NCI-H1048 (cell line): Measurements from ENCODE around the gene ART3.
A peak's percentile ranks its signal among the peaks of the same experiment; 100 is the strongest.

ENCODE experiments used
- DNase-seq: peaks from one replicate; lab custom pipeline; 2025; lab: John Stamatoyannopoulos, UW

Gene ART3

DNA sequence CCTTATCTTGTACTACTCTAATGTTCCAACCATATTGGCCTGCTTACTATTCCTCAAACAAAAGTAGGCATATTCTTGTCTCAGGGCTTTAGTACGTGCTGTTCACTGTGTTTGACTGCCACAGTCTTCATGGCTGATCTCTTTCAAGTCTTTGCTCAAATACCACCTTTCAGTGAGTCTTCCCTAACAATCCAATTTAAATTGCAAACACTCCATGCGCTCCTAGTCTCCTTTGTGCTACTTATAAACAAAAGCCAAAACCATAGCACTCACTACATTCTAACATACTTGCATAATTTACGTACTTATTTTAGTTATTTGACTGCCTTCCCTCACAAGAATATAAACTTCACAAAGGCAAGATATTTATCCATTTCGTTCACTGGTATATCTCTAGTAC is 1.7 kb upstream of the ART3 start:
- no peak for DNase-seq

DNA sequence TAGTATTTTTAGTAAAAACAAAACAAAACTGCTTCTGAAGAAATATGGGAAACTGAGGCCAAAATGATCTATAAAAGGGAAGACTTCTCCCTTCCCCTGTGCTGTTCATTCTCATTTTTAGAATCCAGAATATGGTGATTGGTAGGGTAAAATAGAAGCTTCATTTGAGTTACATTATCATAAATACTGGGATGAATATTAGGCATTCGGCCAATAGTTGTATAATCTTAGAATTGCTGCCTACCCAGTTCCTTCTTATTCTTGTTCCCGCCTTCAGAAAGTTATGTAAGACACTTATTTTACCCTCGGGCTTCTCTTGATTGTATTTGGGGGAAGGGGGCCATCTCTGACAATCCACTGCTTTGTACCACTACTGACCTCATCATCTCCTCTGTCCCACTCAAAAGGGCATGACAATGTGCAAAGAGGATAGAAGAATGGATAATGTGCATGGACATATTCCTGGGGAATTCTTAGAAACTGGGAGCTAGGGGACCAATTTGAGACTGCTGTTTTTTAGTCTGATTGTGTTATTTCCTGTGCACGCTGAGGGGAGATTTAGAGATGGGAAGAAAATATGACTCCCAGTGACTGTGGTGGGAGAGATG is 588 bp downstream of the ART3 start:
- no peak for DNase-seq

DNA sequence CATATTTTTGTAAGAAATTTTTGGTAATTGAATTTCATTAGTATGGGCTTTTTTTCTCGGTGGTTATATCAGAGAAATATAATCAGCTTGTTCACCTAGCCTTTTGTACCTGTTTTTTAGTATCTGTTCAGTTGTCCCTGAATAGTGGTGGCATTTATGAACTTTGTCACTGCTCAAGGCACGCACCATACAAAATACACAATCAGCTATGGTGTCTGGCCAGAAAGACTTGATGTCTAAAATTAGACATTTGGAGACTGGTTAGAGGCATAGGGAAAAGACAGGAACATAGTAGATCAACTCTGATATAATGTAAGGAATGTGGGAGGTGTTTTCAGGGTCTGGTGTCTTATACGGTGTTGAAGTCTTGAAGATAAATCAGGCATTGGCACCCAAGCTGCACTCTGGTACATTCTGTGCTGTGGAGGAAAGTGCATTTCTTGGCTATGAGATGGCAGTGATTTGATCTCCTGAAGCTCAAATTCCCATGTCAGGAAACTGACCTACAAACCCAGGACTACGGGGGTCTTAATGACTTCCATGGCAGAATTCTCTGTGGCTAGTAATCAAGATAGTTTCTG is 3.6 kb downstream of the ART3 start:
- no peak for DNase-seq

DNA sequence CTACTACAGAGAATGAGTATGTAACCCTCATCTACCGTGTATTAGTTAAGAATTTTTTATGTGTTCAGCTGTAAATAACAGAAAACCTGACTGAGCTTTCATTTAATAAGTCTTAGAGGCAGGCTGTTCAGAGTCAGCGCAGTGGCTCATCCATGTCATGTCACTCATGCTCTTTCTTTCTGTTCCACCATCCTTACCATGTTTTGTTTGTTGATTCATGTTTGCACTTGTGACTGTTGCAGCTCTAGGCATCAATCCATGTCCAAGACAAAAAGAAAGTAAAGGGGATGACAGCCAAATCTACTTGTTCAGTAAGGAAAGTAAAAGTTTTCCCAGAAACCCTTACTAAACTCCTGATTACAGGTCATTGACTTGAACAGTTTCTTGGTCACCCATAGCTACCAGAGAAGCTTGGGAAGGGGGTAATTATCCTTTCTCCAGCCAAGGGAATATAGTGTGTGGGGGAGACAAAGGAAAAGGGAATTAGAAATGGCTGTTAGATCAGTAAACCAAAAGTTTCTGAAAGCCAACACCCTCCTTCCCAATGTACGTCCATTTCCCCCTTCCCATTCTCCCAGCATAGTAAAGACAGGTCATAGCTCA is 9.0 kb downstream of the ART3 start:
- no peak for DNase-seq

DNA sequence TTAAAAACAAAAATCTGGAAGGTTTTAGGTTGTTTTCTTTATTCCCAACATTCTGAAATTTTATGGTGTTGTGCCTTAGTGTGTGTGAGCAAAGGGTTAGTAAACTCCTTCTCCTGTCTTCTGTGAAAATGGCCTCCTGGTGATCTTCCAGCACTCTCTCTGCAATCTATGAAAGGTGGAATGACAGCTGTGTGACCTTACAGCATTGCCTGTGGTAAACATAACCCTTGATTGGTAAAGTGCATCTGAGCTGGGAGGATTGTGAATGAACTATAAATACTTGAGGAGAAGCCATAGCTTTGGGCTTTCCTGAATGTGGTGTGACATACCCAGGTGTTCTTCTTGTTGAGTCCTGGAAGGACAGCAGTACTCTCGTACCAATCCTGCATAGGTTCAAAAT is 10.0 kb downstream of the ART3 start:
- no peak for DNase-seq

DNA sequence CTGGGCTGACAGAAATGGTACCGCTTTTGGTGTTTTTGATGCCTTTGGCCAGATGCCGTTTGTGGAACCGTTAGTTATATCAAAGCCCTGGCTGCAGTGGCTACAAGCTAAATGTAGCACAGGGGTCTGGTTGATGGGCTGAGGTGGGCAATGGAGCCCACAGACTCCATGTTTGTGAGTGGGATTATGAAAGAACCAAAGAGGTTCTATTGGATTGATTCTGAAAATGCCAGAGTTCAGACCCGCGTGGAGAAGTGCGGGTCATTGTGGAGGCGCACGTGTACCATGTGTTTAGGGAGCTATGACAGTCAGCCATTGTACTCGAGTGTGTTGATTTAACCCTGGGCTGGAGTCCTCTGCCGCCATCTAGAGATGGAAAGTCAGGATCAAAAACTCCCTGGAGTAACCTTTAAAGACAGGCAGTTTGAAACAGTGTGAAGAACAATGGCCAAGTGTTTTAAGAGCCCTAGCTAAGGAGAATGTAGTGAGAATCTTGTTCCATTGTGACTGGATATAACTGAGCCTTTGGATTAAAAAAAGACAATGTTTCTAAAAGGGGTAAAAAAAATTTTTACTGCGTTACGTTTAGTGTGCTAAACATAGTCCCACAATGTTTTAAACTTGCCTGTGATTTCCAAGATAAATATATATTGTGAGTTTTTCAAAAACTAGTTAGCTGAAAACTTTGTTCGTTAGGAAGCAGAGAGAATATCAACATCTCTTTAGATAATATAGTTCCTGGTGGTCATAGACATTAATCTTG is 12.7 kb downstream of the ART3 start:
- peak; percentile 13 for DNase-seq

DNA sequence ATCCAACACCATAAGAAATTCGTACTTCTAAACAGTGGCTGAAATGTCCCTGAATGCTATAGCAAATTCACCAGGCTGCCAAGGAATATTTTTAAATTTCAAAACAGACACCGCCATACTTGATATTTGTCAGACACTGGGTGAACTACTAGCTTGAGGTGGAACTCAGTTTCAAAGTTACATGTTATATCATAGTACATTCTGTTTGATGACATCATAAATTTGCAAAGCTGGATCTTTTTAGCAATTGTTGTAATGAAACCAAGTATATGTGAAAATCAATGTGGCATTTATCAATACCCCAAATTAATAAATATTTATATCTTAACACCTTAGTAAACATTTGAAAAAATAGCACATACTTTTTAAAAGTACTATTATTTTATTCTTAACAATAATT is 14.2 kb downstream of the ART3 start:
- no peak for DNase-seq

DNA sequence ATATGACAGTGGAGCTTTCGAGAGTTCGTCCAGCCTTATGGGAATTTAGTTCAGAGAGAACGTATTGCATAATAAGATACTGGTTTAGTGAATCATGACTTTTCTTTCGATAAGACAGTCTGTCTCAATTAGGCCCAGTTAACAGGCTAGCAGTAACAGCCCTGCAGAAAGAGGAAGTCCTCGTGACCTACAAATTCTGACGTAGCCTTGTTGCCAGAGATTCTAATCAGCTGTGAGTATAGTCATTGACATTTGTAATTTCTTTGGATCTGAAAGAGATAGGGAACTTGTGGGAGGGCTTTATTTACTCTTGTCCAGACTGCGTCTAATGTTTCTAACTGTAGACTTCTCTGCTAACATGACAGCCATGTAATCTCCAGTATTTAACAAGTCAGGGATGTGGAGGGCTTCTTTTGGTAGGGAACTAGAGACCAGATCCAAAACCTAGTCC is 15.8 kb downstream of the ART3 start:
- no peak for DNase-seq

DNA sequence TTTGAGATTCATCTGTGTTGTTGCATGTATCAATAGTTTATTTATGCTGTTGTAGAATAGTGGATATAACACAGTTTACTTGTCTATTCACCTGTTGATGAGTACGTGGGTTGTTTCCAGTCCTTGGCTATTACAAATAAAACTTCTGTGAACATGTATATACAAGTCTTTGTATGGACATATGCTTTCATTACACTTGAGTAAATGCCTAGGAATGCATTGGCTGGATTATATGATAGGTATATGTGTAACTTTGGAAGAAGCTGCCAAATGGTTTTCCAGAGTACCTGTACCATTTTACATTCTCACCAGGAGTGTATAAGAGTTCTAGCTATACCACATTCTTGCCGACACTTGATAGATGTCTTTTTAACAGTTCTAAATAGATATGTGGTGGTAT is 16.5 kb downstream of the ART3 start:
- no peak for DNase-seq

DNA sequence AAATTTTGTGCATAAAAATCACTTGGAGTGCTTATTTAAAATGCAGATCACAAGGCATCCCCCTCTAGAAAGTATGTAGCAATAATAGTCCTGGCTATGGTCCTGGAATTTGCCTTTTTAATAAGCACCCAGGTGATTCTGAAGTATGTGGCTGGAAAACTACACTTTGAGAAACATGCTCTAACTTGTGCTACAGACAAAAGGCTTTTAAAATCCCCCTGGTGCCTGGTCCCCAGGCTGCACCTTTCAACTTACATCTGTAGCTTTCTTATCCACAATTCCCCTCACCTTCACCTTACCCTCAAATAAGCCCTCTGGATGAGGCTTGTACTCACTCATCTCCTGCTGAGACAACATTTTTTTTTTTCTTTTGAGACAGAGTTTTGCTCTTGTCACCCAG is 21.1 kb downstream of the ART3 start:
- no peak for DNase-seq

DNA sequence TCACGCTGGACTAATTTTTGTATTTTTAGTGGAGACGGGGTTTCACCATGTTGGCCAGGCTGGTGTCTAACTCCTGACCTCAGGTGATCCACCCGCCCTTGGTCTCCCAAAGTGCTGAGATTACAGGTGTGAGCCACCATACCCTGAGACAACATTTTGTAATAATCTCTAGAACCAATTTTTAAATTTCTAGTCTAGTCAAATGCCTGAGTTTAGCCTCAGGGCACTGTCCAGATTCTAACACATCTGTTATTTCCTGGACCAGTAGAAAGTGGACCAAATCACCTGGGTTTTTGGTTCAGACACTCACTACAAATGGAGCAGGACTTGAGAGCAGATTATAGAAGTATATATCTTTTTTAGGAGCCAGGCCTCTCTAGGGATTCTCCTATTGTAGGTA is 21.6 kb downstream of the ART3 start:
- no peak for DNase-seq

DNA sequence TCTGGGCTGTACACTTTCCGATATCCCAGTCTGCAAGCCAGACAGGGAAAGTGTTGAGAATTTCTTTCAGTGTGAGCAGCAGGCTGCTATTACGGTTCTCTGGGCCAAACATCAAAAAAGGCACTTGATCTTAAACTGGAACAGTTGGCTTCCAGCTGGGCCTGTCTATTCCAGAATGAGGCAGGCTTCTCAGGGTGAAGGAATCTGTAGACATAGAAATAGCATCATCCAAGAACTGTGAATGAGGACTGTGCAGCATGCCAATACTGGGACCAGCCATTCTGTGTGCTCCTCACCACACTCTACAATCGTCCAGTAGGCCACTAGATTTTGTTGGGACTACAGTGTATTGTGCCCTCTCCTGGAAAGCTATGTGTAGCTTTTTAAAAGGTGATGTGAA is 31.1 kb downstream of the ART3 start:
- no peak for DNase-seq

DNA sequence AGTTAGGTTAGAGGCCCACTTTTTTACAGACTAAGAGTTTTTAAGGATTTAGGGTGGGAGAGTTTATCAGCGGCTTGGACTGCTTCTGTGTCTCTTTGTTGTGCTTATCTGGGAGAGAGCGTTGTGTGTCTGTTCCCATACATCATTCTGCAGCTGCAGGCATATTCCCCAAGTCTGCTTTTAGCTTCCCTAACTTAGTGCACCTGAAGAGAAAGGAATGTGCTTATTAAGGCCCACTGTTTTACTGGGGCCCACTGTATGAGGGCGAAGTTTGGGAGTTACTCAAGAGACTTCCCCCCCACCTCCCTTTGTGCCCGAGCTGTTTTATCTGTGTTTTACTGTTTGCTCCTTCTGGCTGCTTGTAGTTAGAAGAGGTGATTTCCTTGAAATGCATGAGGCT is 31.9 kb downstream of the ART3 start:
- no peak for DNase-seq

DNA sequence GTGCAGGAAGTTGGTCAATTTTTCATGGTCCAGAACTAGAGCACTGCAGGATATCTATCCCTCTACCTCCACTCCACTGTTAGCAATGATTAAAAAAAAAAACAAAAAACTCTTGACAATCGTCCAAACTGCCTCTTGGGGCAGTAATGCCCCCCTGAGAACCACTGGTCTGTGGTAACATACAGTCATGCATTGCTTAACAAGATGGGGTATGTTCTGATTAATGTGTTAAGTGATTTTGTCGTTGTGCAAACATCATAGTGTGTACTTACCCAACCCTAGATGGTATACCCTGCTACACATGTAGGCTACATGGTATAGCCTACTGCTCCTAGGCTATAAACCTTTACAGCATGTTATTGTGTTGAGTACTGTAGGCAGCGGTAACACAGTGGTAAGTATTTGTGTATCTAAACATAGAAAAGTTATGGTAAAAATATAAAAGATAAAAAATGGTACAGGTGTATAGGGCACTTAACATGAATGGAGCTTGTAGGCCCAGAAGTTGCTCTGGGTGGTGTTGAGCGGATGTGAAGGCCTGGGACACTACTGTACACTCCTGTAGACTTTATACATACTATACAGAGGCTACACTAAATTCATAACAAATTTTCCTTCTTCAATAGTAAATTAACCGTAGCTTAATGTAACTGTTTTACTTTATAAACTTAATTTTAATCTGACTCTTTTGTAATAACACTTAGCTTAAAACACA is 34.1 kb downstream of the ART3 start:
- no peak for DNase-seq

DNA sequence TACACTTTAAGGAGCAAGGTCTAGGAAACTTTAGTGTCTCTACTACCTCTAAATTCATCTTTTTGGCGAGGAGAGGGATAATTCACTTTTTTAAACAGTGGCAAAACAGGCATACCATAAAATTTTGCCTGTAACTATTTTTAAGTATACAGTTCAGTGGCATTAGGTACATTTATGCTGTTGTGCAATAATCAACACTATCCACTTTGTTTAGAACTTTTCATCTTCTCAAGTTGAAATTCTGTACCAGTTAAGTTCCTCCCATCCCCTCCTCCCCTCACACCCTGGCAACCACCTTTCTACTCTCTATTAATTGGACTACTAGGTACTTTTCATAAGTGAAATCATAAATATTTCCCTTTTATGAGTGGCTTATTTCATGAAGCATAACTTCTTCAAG is 42.3 kb downstream of the ART3 start:
- DNase-seq, result no peak

DNA sequence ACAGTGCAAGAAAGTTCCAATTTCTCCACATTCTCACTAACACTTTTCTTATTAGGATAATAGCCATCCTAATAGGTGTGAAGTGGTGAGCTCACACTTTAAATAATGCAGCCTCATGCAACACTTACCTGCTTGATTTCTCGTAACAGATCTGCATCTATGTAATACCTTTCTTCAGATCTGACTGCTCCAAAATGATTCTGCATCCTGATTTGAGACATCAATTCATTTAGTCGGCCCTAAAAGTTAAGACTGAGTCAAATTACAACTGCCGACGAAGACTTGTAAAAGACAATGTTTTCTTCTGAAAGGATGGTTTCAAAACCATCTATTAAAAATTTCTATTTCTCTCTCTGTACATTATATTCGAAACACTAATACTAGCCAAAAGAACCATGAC is 43.0 kb downstream of the ART3 start:
- no peak for DNase-seq

DNA sequence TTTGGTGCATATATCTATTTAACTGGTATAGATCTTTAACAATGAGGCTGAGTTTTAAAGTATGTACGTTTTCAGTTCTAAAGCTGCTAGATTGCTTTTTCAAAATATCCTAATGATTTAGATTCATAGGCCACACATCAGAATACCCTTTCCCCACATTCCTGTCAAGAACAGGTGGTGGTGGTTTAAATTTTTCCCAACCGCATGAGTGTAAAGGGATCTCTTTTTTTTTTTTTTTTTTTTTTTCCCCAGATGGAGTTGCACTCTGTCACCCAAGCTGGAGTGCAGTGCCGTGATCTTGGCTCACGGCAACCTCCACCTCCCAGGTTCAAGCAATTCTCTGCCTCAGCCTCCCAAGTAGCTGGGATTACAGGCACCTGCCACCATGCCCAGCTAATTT is 45.7 kb downstream of the ART3 start:
- DNase-seq, result no peak

DNA sequence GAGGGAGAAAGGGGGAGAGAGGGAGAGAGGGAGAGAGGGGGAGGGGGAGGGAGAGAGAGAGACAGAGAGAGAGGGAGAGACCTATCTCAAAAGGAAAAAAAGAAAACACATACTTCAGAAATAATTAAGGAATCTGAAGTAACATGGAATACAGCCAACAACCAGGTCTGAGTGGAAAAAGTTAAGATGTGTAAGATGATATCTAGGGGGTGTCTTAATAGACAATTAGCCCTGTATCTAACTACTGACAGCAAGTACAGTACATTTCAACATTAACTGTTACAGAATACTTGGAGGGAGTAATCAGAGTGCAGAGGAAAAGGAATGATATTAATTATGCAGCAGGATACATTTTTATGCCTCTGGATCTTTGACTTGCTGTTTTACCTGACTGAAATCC is 51.3 kb downstream of the ART3 start:
- no peak for DNase-seq

DNA sequence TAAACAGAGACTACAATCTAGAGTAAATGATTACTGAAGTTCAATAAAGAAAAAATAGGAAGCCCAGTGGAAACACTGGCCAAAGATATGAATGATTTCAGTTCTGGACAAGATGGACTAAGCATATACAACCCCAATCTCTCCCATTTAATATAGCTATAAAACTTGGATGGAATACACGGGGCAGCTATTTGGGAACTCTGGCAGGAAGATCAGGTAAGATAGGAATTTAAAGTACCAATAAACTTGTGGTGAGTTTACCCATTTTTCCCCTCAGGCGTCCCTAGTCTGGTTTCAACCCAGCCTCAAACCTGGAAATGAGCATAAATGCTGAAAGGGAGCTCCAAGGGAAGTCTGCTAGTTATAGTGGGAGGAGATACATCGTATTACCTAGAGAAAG is 53.2 kb downstream of the ART3 start:
- DNase-seq, result no peak

DNA sequence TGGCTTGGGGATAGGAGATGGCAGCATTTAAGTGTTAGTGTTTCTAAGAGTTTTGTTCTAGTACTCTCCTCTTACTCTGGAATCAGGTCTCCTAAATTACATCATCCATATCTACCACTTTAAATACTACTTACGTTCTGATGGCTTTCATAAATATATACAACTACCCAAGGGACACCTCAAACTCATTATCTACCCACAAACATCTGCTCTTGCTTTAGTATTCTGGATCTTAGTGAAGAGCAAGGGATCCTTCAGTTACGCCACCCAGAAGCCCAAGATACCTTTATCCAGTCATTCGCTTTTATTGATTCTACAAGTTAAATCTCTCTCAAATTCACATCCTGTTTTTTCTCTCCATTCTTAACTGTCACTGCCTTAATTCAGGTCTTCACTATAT is 66.7 kb downstream of the ART3 start:
- no peak for DNase-seq

DNA sequence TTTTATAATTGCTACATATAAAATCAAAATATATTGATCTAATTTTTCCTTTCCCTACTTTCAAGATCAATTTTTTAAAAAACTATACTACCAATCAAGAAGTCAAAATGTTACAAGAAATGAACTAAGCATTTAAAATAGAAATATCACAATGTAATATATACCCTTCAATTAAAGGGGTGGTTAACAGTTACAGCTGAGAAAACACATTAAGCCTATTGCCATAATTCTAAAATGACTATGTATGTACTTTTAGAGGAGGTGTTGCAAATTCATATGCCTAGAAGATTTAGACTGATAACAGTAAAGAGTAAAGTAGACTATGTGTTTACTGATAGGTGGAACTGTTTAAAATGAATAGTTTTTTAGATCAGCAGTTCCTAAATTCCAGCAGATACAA is 70.0 kb downstream of the ART3 start:
- no peak for DNase-seq

DNA sequence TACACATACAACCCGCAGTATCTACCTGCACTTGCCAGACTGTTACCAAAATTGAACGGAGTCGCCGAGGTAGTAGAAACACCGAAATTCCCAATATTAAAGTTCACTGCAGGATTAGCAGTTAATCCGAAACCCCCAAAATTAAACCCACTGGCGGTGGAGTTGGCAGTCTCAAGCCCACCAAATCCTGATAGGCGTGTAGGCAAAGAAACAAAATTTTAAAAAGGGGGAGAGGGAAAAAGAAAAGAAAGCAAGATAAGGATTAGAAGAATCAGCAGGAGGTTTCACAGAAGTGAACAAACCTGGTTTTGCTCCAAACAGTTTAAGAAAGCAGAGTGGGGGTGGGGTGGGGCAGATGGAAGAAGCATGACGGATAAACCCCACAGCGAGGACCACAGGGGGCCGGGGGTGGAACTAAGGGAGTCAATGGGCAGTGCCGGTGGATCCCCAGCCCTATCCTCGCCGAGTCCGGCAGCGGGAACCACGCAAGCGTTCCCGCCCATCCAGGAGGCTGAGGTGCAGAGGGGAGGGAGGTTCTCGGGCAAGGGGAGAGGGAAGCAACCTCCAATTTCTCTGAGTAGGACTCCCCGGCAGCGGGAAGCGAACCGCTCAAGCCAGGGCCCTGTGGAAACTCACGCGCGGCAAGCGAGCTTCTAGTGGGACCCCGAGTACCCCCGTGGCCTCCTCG is 73.1 kb downstream of the ART3 start:
- peak; percentile 50 for DNase-seq
